H1 (cell line): ENCODE data around the gene CD300LF. TPM values are rescaled to one million over a fixed set of nuclear protein-coding genes. Genes with fewer than 3 reads are reported as not detected.

Experiments used
- CBX8 ChIP-seq: fragments of 300-800, 300-1000 bp; sonication (generic); IDR thresholded peaks from 2 replicates; pipeline ENCODE4 v1.7.1; 2016; ENCODE audit warnings: low read depth, low read length, borderline replicate concordance
- CHD2 ChIP-seq: IDR thresholded peaks from 2 replicates; pipeline ENCODE4 v1.6.1; 2012; ENCODE audit warnings: low read length, improper control_type of control experiment
- GTF2F1 ChIP-seq: IDR thresholded peaks from 2 replicates; pipeline ENCODE4 v1.6.1; 2012; ENCODE audit warnings: low read depth, low read length, improper control_type of control experiment, borderline replicate concordance
- RFX5 ChIP-seq: IDR thresholded peaks from 2 replicates; pipeline ENCODE4 v1.6.1; 2011; ENCODE audit warnings: low read depth, low read length, improper control_type of control experiment, borderline replicate concordance
- RNF2 ChIP-seq: fragments of 200-900, 300-1000 bp; sonication (generic); IDR thresholded peaks from 2 replicates; pipeline ENCODE4 v1.7.1; 2016; ENCODE audit warnings: borderline replicate concordance, low read depth, mild to moderate bottlenecking, antibody characterized with exemption, low read length; ENCODE audit not compliant: poor library complexity, severe bottlenecking; ENCODE audit errors: missing control alignments
- SIN3A ChIP-seq, 2 experiments: IDR thresholded peaks in 1 of 2; conservative IDR thresholded peaks in 1 of 2; 2 replicates each; pipeline ENCODE4 v1.6.1; 2011 to 2012; ENCODE audit warnings: low read length in 2 of 2, improper control_type of control experiment in 1 of 2, low read depth in 1 of 2, mild to moderate bottlenecking in 1 of 2
- polyA plus RNA-seq, 7 experiments: library from polyadenylated mRNA; depleted of rRNA in 3 of 7; stranded (reverse) in 5 of 7; unstranded in 2 of 7; fragments of >200 nt in 5 of 7; fragments of 200-250 nt in 2 of 7; gene quantifications; 1 replicate in 5 of 7; 2 replicates in 1 of 7; 4 replicates in 1 of 7; pipeline versions ENCODE4 v1.2.1 to v1.2.3, GENCODE V29; 2011 to 2013; ENCODE audit warnings: missing spikeins in 2 of 7, mixed read lengths in 2 of 7
- total RNA-seq: library from RNA; stranded (reverse); fragmentation: NEBNext Ultra II Directional; extraction: Animal tissue kit (Norgen Biotek cat#: 25700); gene quantifications from 2 replicates; pipeline ENCODE4 v1.2.1, GENCODE V29; 2021
- TF ChIP-seq, protein P1 (sequence below): IDR thresholded peaks from 2 replicates; pipeline ENCODE4 v1.6.1; 2011; ENCODE audit warnings: low read length, improper control_type of control experiment
- TF ChIP-seq, protein P2 (sequence below): IDR thresholded peaks from 2 replicates; pipeline ENCODE4 v1.6.1; 2012; ENCODE audit warnings: inconsistent platforms

CD300LF gene
- total and polyA plus RNA-seq, 2 of the 8 experiments (the other 6 are each of a cell fraction or from before 2014, with no cell fraction given): not detected

DNA sequence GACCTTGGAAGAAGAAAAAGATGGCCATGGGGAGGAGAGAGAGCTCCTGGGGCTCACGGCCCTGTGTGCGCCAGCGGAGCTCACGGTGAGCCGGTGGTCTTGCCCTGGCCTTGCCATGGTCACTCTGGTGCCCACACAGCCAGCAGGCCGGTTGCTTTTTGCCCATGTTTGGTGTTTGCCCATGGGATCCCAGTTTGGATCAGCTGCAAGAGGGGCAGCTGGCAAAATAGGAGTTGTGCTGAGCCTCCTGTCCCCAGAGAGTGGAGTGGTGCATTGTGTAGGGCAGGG, 37.3 kb upstream of the CD300LF start (continued):
- TF ChIP-seq SIN3A (conservative IDR thresholded peaks at IDR 0.05 in 1 of 2, IDR thresholded peaks at IDR 0.05 in 1 of 2; ENCODE audit: low read depth in 1 of 2, low read length in 2 of 2) (no peak), CHD2 (no peak), GTF2F1 (no peak), RFX5 (no peak), CBX8 (no peak), RNF2 (no peak)
- TF ChIP-seq, protein P1, sequence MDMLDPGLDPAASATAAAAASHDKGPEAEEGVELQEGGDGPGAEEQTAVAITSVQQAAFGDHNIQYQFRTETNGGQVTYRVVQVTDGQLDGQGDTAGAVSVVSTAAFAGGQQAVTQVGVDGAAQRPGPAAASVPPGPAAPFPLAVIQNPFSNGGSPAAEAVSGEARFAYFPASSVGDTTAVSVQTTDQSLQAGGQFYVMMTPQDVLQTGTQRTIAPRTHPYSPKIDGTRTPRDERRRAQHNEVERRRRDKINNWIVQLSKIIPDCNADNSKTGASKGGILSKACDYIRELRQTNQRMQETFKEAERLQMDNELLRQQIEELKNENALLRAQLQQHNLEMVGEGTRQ: no peak
- TF ChIP-seq, protein P2, sequence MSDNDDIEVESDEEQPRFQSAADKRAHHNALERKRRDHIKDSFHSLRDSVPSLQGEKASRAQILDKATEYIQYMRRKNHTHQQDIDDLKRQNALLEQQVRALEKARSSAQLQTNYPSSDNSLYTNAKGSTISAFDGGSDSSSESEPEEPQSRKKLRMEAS: no peak
